GM12873 (cell line): ENCODE measurements around the gene THBD.

Source experiments
- CTCF ChIP-seq: IDR thresholded peaks from 2 replicates; pipeline ENCODE4 v1.5.1; 2012; ENCODE audit warnings: low read depth, mild to moderate bottlenecking, moderate library complexity, low read length, control low read depth; ENCODE audit not compliant: insufficient read depth; ENCODE audit errors: missing control alignments

Gene THBD

GRCh38 chr20:22998476-22998875 is 51.0 kb downstream of the THBD start:
- no peak for TF ChIP-seq CTCF

GRCh38 chr20:22995923-22996322 is 53.5 kb downstream of the THBD start:
- no peak for TF ChIP-seq CTCF
